GM19452 (cell line): ENCODE results near the gene SLC22A7.
"Not testable (repeated sequence)": the region's sequence is repeated elsewhere in the genome, so short reads cannot be mapped to it uniquely, and the experiment has no call there.

Experiments
- ATAC-seq: cut with Tn5 transposase; IDR thresholded peaks from one replicate; pipeline ENCODE4 v1.9.1; 2021; ENCODE audit not compliant: unreplicated experiment

SLC22A7 gene

DNA sequence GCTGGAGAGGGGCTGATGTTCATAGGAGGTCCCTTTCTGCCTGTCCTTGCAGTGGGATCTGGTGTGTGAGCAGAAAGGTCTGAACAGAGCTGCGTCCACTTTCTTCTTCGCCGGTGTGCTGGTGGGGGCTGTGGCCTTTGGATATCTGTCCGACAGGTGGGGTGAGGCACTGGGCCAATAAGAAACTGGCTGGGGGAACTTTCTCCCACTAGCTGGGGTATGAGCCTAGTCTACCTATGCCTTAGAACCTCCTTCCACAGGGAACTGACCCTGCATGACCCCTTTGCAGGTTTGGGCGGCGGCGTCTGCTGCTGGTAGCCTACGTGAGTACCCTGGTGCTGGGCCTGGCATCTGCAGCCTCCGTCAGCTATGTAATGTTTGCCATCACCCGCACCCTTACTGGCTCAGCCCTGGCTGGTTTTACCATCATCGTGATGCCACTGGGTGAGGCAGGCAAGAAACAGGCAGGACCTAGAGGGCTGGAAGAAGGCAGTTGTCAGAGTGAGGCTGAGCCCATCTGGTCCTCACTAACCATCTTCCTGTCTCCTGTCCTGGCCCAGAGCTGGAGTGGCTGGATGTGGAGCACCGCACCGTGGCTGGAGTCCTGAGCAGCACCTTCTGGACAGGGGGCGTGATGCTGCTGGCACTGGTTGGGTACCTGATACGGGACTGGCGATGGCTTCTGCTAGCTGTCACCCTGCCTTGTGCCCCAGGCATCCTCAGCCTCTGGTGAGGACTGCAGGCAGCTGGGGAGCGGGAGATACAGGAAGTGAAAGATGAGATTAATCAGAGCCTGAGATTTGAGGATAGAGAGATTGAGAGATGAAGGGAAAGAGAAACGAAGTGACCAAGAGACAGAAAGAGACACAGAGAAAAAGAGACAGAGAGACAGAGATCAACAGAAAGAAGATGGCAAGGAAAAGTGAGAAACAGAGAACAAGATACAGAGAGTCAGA is 1.6 kb downstream of the SLC22A7 start:
- ATAC-seq = no peak

DNA sequence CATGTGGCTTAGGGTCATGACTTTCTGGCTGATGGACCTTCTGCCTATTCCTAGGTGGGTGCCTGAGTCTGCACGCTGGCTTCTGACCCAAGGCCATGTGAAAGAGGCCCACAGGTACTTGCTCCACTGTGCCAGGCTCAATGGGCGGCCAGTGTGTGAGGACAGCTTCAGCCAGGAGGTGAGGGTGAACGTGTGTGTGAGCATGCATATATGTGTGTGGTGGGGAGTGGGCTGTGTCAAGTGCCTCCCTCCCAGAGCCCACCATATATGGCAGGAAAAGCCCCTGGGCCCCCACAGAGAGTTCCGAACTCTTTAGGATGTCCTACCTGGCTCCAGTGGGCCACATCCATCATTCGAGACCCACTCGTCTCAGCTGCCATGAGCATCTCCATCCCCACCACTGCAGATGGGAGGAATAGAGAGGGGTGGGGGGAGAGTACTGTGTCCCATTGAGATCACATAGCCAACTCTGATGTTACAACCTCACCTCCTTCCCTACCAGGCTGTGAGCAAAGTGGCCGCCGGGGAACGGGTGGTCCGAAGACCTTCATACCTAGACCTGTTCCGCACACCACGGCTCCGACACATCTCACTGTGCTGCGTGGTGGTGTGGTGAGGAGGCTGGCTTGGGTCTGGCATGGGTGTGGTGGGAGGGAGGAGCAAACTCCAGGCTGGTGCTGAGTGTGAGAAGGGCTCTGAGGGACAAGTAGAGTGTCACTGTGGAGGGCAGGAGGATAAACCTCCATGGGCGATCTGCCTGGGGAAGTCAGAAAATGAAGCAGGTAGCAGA is 3.2 kb downstream of the SLC22A7 start:
- ATAC-seq = no peak

DNA sequence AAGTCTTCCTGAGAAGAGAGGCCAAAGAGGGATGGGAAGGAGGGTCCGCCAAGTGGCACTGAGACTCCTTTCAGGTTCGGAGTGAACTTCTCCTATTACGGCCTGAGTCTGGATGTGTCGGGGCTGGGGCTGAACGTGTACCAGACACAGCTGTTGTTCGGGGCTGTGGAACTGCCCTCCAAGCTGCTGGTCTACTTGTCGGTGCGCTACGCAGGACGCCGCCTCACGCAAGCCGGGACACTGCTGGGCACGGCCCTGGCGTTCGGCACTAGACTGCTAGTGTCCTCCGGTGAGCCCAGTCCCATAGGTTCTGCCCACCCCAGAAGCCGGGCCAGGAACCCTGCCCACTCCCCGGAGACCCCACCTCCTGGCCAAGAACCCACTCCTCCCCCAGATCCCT is 4.1 kb downstream of the SLC22A7 start:
- ATAC-seq = no peak

- ATAC-seq = not testable (repeated sequence)
Measured at GRCh38 chr6:43303006-43303405, 4.9 kb downstream of the SLC22A7 start.

DNA sequence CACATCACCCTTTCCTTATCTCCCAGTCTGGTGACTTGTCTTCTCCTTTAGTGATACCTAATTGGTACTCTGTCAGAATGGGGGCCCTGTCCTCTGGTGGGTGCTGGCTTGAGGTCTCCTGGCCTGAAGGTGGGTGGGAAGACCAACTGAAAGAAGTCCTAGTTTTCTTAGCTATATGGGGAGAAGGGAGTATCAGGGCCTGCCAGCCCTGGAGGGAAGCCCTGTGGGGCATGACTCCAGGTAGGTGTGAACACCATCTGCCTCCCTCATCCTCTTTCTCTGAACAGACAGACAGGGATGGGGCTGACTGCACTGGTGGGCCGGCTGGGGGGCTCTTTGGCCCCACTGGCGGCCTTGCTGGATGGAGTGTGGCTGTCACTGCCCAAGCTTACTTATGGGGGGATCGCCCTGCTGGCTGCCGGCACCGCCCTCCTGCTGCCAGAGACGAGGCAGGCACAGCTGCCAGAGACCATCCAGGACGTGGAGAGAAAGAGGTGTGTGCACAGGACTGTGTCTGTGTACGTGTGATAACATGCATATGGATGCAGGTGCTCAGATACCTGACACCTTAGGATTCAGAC is 5.8 kb downstream of the SLC22A7 start:
- ATAC-seq = no peak

GRCh38 chr6:43304361-43304760 is 6.3 kb downstream of the SLC22A7 start:
- no peak for ATAC-seq

DNA sequence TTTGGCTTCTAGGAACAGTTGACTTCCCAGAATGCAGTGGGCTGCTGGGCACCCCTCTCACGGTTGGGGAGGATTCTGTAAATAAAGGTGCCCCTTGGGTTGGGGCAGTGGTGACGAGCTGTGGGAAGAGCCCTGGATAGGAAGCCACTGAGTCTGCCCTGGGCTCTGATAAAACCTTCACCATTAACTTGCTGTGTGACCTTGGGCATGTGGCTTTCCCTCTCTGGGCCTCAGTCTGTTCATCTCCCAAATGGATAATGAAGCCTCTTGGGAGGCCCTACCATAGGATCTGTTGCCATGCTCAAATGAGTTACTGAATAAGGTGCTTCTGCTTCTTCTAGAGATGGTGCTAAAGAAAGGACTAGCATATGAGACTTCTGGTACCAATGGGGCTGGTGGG is 6.8 kb downstream of the SLC22A7 start:
- no peak for ATAC-seq

GRCh38 chr6:43306086-43306485 is 8.0 kb downstream of the SLC22A7 start:
- ATAC-seq = no peak

GRCh38 chr6:43307451-43308100 is 9.5 kb downstream of the SLC22A7 start:
- ATAC-seq = no peak

- ATAC-seq = peak; percentile 55
Measured at GRCh38 chr6:43308101-43308989, 10.3 kb downstream of the SLC22A7 start, which contains the start of gene CRIP3. CRIP3 (minus strand) TSS chr6:43308826; CDS start chr6:43308792, 34 bp downstream.

- no peak for ATAC-seq
Measured at GRCh38 chr6:43308990-43309477, 11.0 kb downstream of the SLC22A7 start.

DNA sequence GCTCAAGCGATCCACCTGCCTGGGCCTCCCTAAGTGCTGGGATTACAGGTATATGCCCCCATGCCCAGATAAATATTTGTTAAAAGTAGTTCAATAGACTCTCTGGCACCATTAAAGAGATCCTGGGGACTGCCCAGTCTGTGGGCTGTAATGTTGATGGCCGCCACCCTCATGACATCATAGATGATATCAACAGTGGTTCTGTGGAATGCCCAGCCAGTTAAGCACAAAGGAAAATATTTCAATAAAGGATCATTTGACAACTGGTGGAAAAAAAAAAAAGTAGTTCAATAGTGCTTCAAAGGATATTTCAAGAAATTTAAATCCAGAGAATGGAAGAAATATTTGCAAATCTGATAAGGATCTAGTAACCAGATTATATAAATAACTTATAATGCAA is 12.1 kb downstream of the SLC22A7 start:
- ATAC-seq = no peak

DNA sequence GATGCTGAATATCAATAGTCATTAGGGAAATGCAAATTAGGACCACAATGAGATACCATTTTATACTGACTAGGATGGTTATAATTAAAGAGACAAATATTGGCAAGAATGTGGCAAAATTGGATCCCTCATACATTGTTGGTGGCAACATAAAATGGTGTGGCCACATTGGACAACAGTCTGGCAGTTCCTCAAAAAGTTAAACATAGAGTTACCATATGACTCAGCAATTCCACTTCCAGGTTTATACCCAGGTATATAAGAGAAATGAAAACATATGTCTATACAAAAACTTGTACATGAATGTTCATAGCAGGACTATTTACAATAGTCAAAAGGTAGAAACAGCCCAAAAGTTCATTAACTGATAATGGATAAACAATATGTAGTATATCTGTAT is 12.6 kb downstream of the SLC22A7 start:
- no peak for ATAC-seq

DNA sequence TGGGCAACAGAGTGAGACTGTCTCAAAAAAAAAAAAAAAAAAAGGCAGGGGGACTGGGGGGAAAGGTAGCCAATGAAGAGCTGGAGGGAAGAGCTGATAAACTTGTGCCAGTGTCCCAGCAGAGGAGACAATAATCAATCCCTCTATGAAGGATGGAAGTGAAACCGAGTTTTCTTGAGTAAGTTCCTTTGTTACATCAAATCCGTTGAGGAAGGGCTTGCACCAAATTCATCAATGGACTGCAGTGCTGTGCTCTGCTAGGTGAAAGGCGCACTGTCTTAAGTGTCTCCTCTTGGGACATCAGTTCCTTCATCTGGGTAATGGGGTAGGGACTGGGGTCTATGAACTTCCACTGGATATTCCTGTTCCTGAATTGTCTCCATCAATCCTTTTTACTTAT is 13.6 kb downstream of the SLC22A7 start:
- no peak for ATAC-seq

GRCh38 chr6:43313813-43314212 is 15.8 kb downstream of the SLC22A7 start:
- ATAC-seq = no peak

- ATAC-seq = no peak
Measured at GRCh38 chr6:43318011-43318410, 20.0 kb downstream of the SLC22A7 start.

- no peak for ATAC-seq
Measured at GRCh38 chr6:43325876-43326275, 27.8 kb downstream of the SLC22A7 start.

- ATAC-seq = no peak
Measured at GRCh38 chr6:43328528-43328927, 30.5 kb downstream of the SLC22A7 start.

DNA sequence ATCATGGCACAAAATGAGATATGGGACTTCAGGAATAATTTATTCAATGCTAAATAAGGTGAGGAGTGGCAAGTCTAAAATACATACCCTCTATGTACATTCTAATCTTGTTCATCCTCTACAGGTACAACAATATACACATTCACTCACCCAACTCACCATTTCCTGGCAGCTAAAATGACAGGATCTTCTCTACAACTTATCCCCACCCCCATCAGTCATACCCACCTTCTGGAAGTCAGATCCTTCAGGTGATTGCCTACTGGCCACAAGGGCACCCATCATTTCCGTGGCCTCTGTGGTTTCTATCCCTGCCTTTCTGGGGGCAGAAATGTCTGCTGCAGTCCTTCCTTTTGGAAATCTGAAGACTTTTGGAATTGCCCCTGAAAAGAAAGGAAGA is 33.4 kb downstream of the SLC22A7 start:
- ATAC-seq = no peak

- no peak for ATAC-seq
Measured at GRCh38 chr6:43331891-43332290, 33.8 kb downstream of the SLC22A7 start.
